Skeletal muscle cell (primary cell): ENCODE results near the gene ARHGEF18.
"Not testable (repeated sequence)": the region's sequence is repeated elsewhere in the genome, so short reads cannot be mapped to it uniquely, and the experiment has no call there.

ENCODE experiments used
- DNase-seq: peaks from one replicate; pipeline ENCODE4 v3.0.0-alpha.2; 2010; ENCODE audit warnings: low read depth
- H3K4me3 ChIP-seq: 2 replicates; pipeline ENCODE4 v1.5.1; 2011; ENCODE audit warnings: low read depth, mild to moderate bottlenecking, control low read depth, low read length, moderate library complexity

The ARHGEF18 gene

DNA sequence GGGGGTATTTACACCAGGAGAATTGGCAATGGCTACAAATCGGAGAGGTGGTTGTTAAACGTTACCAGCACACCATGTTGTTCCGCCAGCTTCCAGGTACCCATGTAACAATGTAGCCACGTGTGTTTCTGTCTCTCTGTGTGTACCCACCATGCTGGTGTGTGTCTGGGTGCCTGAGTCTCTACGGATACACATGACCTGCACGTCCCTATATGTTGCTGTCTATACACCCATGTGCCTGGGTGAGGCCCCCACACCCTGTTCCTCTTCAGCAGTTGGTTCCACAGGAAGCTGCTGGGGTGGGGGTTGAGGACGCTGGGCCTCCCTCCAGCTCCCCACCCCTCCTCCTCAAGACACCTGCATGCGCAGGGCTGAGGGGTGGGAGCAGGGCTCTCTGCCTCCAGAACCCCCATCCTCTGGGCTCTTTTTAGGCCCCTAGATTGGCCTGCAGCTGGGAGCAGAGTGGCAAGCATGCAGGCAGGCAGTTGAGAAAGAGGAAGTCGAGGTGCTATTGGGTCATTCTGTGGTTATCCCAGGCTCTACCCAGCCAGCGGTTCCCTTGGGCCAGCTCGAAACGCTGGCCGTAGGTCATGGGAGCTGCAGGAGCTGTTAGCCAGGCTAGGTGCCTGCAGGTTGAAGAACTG lies at the start of gene ARHGEF18:
ARHGEF18 (plus strand) TSS at position 351 of the 644 bp plus-strand sequence. CDS start 13,954 bp downstream, outside the sequence.
- H3K4me3 ChIP-seq: no peak within 1 kb of the TSS
- DNase-seq: no peak

DNA sequence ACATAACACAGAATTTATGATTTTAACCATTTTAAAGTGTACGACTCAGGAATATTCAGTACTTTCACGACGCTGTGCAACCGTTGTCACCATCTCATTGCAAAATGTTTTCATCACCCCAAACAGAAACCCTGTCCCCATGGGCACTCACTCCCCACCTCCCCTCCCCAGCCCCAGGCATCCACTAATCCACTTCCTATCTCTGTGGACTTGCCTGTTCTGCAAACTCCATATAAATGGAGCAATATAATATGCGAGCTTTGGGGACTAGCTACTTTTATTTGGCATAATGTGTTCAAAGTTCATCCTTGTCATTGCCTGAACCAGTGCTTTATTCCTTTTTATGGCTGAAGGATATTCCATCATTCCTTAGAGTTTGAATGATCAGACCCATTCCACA lies 47.2 kb upstream of the ARHGEF18 start:
- DNase-seq: no peak
- H3K4me3 ChIP-seq: no peak overlapping the region

GRCh38 chr19:7303470-7303869 lies 45.3 kb upstream of the ARHGEF18 start:
- no peak for DNase-seq
- H3K4me3 ChIP-seq: no peak overlapping the region

DNA sequence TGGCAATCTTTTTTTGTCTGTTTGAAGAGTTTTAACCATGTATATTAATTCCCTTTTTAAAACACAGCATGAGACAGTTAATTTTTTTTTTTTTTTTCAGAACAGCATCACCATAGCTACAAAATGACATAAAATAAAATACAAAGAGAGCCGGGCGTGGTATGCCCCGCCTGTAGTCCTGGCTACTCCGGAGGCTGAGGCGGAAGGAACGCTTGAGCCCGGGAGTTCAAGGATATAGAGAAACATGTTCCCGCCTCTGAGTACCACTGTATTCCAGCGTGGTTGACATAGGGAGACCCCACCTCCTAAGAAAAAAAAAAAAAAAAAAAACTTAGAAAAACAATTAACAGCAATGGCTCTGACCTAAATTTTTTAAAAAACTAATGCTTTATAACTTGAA lies 44.5 kb upstream of the ARHGEF18 start:
- H3K4me3 ChIP-seq: no peak overlapping the region
- DNase-seq: no peak

DNA sequence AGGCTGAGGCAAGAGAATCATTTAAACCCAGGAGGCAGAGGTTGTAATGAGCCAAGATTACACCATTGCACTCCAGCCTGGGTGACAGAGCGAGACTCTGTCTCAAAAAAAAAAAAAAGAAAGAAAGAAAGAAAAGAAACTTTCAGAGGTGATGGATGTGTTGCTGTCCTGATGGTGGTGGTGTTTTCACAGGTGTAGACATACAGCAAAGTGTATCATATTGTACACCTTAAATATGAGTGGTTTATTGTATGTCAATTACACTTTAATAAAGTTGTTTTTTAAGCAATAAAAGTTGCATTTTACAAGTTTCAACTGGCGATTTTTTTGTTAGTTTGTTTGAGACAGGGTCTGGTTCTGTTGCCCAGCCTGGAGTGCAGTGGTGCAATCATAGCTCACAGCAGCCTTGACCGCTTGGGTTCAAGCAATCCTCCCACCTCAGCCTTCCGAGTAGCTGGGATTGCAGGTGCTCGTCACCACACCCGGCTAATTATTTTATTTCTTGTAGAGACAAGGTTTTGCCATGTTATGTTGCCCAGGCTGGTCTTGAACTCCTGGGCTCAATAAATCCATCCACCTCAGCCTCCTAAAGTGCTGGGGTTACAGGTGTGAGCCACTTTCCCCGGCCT lies 41.0 kb upstream of the ARHGEF18 start:
- DNase-seq: no peak
- no peak overlapping the region for H3K4me3 ChIP-seq

DNA sequence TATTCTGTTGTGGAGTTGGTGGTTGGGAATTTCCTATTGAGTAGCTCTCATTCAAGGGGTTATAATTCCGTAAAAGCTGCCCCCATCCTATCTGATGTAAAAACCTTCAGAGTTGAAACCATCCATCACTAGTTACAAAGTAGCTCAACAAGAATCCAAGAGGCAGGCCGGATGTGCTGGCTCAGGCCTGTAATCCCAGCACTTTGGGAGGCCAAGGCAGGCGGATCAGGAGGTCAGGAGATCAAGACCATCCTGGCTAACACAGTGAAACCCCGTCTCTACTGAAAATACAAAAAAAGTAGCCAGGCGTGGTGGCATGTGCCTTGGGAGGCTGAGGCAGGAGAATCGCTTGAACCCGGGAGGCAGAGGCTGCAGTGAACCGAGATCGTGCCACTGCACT lies 40.4 kb upstream of the ARHGEF18 start:
- not testable (repeated sequence) for DNase-seq, H3K4me3 ChIP-seq

DNA sequence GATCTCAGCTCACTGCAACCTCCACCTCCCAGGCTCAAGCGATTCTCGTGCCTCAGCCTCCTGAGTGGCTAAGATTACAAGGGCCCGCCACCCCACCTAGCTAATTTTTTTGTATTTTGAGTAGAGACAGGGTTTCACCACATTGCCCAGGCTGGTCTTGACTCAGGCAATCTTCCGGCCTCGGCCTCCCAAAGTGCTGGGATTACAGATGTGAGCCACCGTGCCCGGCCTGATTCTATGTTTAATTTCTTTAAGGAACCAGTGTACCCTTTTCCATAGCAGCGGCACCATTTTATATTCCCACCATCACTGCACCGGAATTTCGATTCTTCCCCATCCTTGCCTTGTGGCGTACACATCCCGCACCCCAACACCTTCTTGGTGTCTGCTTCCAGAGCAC lies 36.8 kb upstream of the ARHGEF18 start:
- no peak for DNase-seq
- no peak overlapping the region for H3K4me3 ChIP-seq

GRCh38 chr19:7312816-7313215 lies 35.9 kb upstream of the ARHGEF18 start:
- H3K4me3 ChIP-seq: no peak overlapping the region
- no peak for DNase-seq

- no peak for DNase-seq
- no peak overlapping the region for H3K4me3 ChIP-seq
Observed at GRCh38 chr19:7318176-7318575, 30.6 kb upstream of the ARHGEF18 start.

DNA sequence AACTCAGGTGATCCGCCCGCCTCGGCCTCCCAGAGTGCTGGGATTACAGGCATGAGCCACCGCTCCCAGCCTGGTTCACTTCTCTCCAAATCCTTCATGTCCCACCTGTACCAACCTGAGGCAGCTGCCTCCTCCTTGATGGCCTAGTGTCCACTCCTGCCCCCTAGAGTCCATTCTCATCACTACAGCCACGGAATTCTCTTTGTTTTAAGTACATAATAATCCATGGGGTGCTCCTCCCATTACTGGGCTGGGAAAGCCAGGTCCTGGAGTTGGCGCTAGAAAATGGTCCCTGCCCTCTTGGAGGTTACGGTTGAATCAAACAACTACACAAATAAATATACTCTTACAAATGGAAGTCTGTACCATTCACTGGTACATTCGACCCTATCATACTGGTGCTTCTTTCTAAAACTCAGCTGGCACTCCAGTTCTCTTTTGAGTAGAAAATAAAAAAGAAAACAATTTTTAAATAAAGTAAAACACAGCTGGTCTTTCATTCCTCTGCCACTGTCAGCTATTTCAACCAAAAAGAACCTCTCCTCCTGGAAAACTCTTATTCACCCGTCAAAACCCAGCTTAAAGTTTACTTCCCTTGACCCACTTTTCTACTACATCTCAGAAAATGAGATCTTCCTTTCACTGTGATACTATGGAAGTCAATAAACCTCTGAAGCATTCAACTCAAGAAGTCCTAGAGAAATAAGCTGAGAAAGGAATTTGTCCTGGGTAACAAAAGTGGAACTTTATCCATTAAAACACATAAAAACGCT lies 22.4 kb upstream of the ARHGEF18 start:
- H3K4me3 ChIP-seq: no peak overlapping the region
- no peak for DNase-seq

DNA sequence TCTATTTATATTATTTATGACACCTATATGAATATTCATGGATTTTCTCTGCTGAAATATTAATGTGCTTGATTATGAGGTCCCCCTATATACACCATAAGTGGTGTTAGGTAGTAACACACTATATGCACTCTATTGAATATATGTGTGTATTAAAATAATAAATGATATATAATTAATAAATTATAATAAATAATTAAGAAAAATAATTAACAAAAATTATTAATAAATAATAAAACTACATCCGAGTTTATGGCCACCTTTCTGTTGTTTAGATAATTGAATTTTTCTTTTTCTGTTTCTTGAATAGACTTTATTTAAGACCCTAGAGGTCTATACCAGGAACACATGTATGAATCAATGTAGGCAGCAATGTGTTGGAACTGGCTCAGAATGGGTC lies 20.9 kb upstream of the ARHGEF18 start:
- H3K4me3 ChIP-seq: no peak overlapping the region
- no peak for DNase-seq

DNA sequence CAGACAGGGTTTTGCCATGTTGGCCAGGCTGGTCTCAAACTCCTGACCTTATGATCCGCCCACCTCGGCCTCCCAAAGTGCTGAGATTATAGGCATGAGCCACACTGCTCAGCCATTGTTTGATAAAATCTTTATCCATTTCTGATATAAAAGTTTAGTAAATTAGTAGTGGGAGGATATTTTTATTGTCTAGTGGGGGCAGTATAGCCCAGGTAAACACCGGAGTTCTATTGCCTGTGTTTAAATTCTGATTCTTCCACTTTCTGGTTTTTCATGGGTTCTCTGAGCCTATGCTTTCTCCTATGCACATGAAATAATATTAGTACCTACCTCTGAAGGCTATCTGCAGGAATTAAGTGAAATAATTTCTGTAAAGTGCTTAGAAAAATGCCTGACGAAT lies 20.1 kb upstream of the ARHGEF18 start:
- H3K4me3 ChIP-seq: no peak overlapping the region
- DNase-seq: no peak

GRCh38 chr19:7331446-7331845 lies 17.3 kb upstream of the ARHGEF18 start:
- no peak for DNase-seq
- no peak overlapping the region for H3K4me3 ChIP-seq

GRCh38 chr19:7333198-7334118 lies 15.3 kb upstream of the ARHGEF18 start:
- no peak overlapping the region for H3K4me3 ChIP-seq
- DNase-seq: no peak

- DNase-seq: no peak
- no peak overlapping the region for H3K4me3 ChIP-seq
Observed at GRCh38 chr19:7336321-7336973, 12.3 kb upstream of the ARHGEF18 start.

DNA sequence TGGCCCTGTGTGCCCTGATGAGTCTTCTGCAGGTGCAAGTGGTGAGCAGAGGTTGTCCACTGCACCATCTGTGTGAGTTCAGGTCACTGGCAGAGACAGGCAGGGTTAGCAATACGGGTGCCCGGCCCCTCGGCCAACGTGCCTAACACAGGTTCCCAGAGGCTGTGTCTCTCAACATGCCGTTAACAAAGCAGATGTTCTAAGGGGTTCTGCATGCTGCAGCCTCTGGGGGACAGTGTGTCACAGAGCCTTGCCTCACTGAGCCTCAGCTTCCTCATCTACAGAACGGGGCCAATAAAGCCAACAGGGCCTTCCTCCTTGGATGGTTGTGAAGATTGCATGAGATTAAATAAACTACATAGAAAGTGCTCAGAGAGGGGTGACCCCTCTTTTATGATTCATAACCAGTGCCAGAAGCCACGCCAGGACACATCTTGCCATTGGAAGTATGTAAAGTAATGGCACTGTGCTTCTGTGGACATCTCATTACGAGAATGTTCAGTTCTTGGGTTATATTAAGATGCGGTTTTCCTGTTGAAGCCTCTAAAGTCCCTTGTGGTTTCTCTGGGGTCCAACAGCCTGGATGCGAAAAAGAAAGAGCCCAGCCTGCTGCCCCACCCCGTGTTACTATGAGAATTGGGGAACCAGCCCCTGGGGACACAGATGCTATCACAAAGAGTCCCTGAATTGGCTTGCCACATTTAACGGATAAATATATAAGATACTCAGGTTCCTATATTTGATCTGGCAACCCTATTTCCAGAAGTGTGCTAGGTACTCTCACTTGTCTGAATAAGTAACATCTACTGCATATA lies 11.2 kb upstream of the ARHGEF18 start:
- no peak overlapping the region for H3K4me3 ChIP-seq
- no peak for DNase-seq

DNA sequence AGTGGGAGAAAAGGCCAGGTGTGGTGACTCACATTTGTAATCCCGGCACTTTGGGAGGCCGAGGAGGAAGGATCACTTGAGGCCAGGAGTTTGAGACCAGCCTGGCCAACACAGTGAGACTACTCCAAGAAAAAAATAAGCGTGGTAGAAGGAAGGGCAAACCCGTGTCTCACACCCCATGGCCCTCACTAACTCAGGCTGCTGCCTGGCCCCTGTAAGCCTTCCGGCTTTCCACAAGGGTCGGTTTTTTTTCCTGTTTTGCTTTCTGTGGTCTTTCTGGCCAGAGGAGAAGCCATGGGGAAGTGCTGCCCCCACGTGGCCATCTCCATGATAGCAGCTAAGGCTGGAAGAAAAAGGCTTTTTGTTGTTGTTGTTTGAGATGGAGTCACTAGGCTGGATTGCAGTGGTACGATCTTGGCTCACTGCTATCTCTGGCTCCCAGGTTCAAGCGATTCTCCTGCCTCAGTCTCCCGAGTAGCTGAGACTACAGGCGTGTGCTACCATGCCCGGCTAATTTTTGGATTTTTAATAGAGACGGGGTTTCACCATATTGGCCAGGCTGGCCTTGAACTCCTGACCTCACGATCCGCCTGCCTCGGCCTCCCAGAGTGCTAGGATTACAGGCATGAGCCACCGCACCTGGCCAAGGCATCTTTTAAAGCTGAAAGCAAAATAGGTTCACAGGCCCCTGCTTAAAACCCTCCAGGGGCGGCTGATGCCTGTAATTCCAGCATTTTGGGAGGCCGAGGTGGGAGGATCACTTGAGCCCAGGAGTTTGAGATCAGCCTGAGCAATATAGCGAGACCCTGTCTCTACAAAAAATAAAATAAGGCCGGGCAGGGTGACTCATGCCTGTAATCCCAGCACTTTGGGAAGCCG lies 7.5 kb upstream of the ARHGEF18 start:
- no peak for DNase-seq
- no peak overlapping the region for H3K4me3 ChIP-seq

GRCh38 chr19:7342143-7342542 lies 6.6 kb upstream of the ARHGEF18 start:
- no peak for DNase-seq
- no peak overlapping the region for H3K4me3 ChIP-seq
